Activated naive CD4-positive, alpha-beta T cell (primary cell): Measurements from ENCODE around the gene RIC8B.

Source experiments
- DNase-seq, 4 experiments: peaks; one replicate each; lab custom pipeline; 2025; lab: John Stamatoyannopoulos, UW

The RIC8B gene

GRCh38 chr12:106868982-106869700, 94.7 kb downstream of the RIC8B start:
- DNase-seq = no peak

DNA sequence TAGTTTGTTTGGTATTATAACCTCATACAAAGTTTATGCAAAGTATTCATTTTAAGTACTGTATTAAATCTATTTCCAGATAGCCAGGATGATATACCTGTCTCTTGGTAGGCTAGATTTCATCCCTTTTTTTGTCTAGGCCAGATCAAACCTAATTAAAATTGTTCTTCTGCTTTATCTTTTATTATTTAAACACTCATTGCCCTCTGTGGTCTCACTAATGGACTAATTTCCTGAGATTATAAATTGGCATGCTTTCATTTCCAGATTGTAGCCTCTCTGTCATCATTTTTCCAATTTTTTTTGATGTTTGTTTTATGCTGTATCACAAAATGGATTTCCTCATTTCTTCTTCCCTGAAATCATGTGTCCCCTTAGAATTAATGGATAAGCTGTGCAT, 95.6 kb downstream of the RIC8B start:
- no peak for DNase-seq

DNA sequence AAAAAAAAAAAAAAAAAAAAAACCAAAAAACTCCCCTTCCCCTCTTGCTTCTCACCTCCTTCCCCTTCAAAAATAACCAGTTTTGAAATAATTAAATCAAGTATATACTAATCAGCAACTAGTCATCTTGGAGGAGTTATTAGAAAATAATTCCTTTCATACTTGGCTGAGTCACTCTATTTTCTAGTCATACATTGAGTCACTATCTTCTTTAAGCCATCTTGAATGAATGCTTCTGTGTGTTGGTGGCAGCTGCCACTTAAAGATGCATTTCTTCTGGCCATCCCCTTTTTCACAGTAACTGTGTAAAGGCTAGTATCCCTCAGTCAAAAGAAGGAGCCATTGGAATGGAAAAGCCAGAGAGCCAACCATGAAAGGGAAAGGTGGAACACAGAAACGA, 97.0 kb downstream of the RIC8B start:
- DNase-seq = no peak

- no peak for DNase-seq
Measured at GRCh38 chr12:106873983-106874382, 99.5 kb downstream of the RIC8B start.

DNA sequence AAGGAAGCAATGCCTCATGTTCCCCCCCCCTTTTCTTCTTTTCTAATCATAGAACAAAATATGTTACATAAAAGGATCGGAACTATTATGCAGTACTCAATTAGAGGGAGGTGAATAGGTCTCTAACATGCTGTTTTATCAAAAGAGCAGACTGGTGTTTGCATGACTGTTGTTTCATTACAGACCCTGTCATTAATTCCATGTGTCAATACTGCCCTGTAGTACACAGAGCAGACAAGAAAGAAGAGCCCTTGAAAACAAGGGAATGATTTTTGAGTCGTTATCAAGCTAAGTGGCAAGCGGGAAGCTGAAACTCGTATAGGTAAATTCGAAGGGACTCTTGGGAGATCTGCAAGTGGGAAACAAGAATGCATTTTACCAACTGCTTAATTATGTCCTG, 104.3 kb downstream of the RIC8B start:
- no peak for DNase-seq

DNA sequence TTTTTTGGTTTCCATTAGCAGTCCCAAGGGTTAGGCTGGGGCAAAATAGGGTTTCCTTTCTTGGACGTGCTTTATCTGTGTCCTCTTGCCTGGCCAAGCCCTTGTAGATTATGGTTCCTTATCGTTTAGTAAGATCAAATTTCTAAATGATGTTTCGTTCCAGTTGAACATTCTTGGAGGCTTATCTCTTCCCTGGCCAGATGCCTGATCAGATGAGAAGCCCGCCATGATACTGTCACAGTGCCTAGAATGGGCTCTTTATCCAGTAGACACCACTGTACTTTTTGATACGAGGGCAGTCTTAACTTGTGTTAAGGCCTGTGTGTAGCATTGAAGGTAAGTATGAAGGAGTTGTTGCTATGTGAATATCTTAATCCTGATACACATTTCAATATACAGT, 105.1 kb downstream of the RIC8B start:
- no peak for DNase-seq

- DNase-seq = no peak
Measured at GRCh38 chr12:106883426-106883825, 108.9 kb downstream of the RIC8B start.

DNA sequence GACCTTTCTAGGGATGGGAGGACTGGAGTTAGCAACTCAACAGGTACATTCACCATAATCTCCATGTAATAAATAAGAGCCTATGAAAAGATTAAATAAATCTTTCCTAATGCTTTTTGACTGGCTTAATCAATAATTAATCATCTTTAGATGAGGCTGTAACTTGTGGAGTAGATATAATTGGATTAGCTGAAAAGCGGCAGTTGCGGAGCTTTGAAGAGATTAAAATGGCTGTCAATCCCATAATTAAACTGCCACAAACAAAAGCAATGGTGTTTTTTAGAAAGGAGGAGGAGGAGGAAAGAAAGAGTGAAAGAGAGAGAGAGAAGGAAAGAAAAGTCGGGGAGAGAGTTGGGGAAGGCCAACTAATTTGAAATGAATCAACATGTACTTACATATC, 110.5 kb downstream of the RIC8B start:
- DNase-seq = no peak

DNA sequence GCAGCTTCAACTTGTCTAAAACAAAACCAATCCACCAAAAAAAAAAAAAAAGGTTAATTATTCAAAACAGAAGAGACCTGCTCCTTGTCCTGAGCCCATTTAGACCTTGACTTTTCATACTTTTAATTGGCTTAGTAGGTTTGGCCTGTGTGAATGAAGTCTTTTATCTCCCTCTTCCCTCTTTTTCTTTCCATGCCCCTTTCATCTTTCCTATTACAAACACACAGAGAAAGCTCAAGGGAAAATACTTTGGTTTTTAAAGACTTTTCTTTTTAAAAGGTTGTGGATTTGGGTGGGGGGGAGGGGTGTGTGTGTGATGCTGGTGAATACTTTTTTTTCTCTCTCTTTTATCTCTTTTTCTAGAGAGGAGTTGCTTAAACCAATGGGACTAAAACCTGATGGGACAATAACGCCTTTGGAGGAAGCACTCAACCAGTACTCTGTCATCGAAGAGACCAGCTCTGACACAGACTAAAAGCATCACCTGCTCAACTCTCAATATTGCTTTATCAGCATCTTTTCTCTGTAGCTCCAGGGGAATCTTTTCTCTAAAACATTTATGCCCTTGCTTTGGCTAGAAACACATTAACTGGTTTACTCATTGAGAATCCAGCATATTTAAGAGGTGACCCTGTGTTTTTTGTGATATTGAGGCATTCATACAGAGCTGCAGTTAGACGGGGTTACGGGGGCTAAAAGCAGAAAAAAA, 111.2 kb downstream of the RIC8B start:
- DNase-seq = no peak

- no peak for DNase-seq
Measured at GRCh38 chr12:106886932-106887331, 112.5 kb downstream of the RIC8B start.

DNA sequence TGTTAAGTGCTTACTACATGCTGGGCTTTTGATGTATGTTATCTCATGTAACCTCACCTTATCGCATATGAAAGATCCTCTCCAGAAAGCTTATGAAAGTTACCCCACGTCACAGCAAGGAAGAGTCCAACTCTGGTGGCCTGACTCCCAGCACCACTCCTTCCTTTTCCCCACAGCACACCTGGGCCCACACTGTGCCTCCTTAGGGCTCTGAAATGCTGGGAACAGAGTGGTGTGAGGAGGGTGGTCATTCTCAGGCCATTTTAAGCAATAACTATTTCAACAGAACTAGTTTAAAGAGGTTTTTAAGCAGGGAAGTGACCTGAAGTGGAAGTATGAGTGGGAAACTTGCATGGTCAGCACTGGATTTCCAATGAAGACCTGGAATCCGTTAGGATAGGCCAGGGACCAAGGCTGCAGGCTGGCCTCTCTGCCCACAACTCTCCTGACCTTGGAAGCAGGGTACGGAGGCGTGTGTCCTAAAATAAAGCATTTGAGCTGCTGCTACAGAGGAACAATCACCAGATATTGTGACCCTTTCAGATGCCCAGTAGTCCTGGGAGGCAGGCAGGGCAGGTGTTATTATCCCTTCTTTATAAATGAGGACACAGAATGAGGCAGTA, 114.0 kb downstream of the RIC8B start:
- no peak for DNase-seq

DNA sequence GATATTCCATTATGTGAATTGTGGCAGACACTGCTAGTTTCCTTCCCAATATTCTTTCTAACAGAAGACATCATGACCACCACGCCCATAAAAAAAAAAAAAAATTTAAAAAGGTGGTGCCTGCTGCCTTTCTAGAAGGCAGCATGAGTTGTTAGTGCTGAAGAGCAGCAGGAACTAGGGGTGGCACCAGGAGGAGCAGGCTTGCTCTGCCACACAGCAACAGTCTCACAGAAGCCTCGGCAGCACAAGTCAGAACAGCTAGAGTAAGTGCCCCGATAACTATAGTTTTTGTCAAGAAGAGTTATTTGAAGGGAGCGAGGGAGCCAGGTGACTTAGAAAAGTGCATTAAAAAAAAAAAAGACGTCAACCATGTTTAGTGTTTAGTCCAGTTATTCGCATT, 114.8 kb downstream of the RIC8B start:
- no peak for DNase-seq

DNA sequence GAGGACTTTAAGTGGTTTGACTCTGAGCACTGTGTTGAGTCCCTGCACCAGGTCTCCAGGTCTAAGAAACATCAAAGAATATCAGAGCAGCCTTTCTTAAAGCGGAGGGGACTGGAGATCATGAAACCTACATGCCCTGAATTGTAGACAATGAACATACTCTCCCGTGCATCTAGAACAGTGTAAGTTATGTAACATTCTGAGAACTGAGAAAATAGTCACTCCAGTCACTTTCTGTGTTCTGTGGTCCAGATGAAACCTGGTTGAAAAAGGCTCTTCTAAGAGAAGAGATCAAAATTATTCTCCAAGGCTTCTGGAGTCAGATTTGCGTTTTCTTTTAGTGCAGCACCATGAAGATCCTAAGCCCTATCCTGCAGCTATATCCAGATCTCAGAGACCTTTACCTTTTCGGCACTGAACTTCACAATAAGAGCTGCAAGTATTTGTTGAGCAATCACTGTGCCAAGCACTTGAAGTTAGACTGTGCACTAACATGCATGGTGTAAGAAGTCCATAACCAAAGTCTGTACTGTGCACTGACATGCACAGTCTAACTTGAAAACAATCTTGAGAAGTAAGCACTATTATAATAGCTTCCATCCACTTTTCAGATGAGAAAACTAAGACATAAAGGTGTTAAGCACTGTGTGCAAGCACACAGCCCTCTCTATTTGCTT, 115.6 kb downstream of the RIC8B start:
- no peak for DNase-seq

DNA sequence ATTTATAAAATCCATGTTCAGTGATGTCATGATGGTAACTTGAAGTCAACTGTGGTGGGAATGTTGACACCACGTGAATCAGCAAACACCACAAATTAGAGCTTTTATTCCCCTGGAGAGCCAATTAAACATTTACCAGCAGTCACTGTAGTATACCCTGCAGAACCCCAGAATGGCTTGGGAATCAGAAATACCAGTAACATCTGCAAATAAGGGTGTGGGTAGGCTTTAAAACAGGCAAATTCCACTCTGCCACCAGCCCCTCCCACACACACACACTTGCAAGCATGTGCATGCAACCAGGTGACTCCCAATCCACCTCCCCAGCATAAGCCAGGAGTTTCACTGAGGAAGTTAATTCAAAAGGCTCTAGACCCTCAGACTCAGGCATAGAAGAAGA, 117.6 kb downstream of the RIC8B start:
- no peak for DNase-seq

GRCh38 chr12:106893451-106893850, 119.0 kb downstream of the RIC8B start:
- no peak for DNase-seq

GRCh38 chr12:106894774-106895173, 120.3 kb downstream of the RIC8B start:
- DNase-seq = no peak

DNA sequence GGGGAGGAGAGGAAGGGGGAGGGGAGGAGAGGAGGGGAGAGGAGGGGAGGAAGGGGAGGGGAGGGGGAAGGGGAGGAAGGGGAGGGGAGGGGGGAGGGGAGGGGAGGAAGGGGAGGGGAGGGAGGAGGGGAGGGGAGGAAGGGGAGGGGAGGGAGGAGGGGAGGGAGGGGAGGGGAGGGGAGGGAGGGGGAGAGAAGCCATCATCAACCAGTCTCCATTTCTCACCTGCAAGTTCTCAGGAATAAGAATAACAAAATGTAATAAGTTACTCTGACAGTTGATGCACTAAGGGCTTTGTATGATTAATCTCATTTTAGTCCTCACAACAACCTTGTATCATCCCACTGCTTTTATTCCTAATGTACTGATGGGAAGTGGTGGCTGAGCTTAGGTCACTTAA, 122.1 kb downstream of the RIC8B start:
- DNase-seq = no peak

- no peak for DNase-seq
Measured at GRCh38 chr12:106897082-106897481, 122.6 kb downstream of the RIC8B start.

GRCh38 chr12:106897981-106898901, 123.8 kb downstream of the RIC8B start:
- no peak for DNase-seq

GRCh38 chr12:106900554-106900953, 126.1 kb downstream of the RIC8B start:
- DNase-seq = no peak

- DNase-seq = no peak
Measured at GRCh38 chr12:106901276-106901675, 126.8 kb downstream of the RIC8B start.

- no peak for DNase-seq
Measured at GRCh38 chr12:106902053-106902452, 127.6 kb downstream of the RIC8B start.
